HFFc6 (cell line): ENCODE measurements around the gene EML2. TPM values are rescaled to one million over a fixed set of nuclear protein-coding genes. Genes with fewer than 3 reads are reported as not detected.

Experiments
- DNase-seq: peaks from one replicate; pipeline ENCODE4 v3.0.0-alpha.2; 2018
- H3K27ac Mint-ChIP-seq: 2 replicates; pipeline ENCODE4 v1.8.0; 2020; ENCODE audit warnings: mild to moderate bottlenecking, mixed read lengths
- H3K27me3 Mint-ChIP-seq: 2 replicates; pipeline ENCODE4 v1.8.0; 2021; ENCODE audit warnings: mild to moderate bottlenecking, moderate library complexity, mixed read lengths; ENCODE audit not compliant: insufficient read depth
- H3K36me3 Mint-ChIP-seq: 2 replicates; pipeline ENCODE4 v1.8.0; 2021; ENCODE audit warnings: low read depth, mixed read lengths
- H3K4me1 Mint-ChIP-seq: 2 replicates; pipeline ENCODE4 v1.8.0; 2020; ENCODE audit warnings: low read depth, mixed read lengths
- H3K4me3 Mint-ChIP-seq: 2 replicates; pipeline ENCODE4 v1.8.0; 2020; ENCODE audit warnings: mild to moderate bottlenecking, moderate library complexity, mixed read lengths
- H3K9me3 Mint-ChIP-seq: 2 replicates; pipeline ENCODE4 v1.8.0; 2020; ENCODE audit warnings: mild to moderate bottlenecking, mixed read lengths
- total RNA-seq, 6 experiments: library from RNA; stranded (reverse); fragmentation: NEBNext Ultra II Directional; extraction: Animal tissue kit (Norgen Biotek cat#: 25700); gene quantifications; 2 replicates in 1 of 6; 3 replicates in 5 of 6; pipeline ENCODE4 v1.2.3, GENCODE V29; 2021
- TF ChIP-seq, protein P1 (sequence below): fragments of 200-600 bp; sonication (generic); IDR thresholded peaks from 2 replicates; pipeline ENCODE4 v1.5.0; 2021; ENCODE audit warnings: antibody characterized with exemption, mild to moderate bottlenecking

The EML2 gene
- total RNA-seq, 6 experiments from 2014 or later: 57.8 to 71.2 (median 64.7) TPM

GRCh38 chr19:45598267-45599001, 40.8 kb downstream of the EML2 start:
- no peaks in the 10 kb centered on the region for H3K9me3 Mint-ChIP-seq
- DNase-seq: no peak
- TF ChIP-seq, protein P1, sequence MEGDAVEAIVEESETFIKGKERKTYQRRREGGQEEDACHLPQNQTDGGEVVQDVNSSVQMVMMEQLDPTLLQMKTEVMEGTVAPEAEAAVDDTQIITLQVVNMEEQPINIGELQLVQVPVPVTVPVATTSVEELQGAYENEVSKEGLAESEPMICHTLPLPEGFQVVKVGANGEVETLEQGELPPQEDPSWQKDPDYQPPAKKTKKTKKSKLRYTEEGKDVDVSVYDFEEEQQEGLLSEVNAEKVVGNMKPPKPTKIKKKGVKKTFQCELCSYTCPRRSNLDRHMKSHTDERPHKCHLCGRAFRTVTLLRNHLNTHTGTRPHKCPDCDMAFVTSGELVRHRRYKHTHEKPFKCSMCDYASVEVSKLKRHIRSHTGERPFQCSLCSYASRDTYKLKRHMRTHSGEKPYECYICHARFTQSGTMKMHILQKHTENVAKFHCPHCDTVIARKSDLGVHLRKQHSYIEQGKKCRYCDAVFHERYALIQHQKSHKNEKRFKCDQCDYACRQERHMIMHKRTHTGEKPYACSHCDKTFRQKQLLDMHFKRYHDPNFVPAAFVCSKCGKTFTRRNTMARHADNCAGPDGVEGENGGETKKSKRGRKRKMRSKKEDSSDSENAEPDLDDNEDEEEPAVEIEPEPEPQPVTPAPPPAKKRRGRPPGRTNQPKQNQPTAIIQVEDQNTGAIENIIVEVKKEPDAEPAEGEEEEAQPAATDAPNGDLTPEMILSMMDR: no peak
- peak overlapping the region; percentile 81 for H3K27ac Mint-ChIP-seq
- peak overlapping the region; percentile 94 for H3K4me3 Mint-ChIP-seq
- H3K4me1 Mint-ChIP-seq: peaks cover 62% of the 10 kb centered on the region
- H3K36me3 Mint-ChIP-seq: no peaks in the 10 kb centered on the region; the same call in 1 of the 2 replicates
- peaks cover 10% of the 10 kb centered on the region for H3K27me3 Mint-ChIP-seq

- DNase-seq: no peak
- Mint-ChIP-seq H3K4me3 (peak overlapping the region; percentile 94), H3K4me1 (peaks cover 64% of the 10 kb centered on the region), H3K9me3 (no peaks in the 10 kb centered on the region), H3K27me3 (peaks cover 10% of the 10 kb centered on the region), H3K27ac (peak overlapping the region; percentile 81), H3K36me3 (no peaks in the 10 kb centered on the region; the same call in 1 of the 2 replicates)
- TF ChIP-seq, protein P1: no peak
Measured at GRCh38 chr19:45597425-45598111, 41.6 kb downstream of the EML2 start.

GRCh38 chr19:45595814-45596213, 43.4 kb downstream of the EML2 start:
- Mint-ChIP-seq H3K27me3 (peaks cover 3% of the 10 kb centered on the region), H3K27ac (peak overlapping the region; percentile 51; the same call in 1 of the 2 replicates), H3K36me3 (peaks cover 7% of the 10 kb centered on the region), H3K4me1 (peaks cover 62% of the 10 kb centered on the region), H3K4me3 (no peak overlapping the region), H3K9me3 (no peaks in the 10 kb centered on the region)
- TF ChIP-seq, protein P1: no peak
- peak; percentile 26 for DNase-seq

DNA sequence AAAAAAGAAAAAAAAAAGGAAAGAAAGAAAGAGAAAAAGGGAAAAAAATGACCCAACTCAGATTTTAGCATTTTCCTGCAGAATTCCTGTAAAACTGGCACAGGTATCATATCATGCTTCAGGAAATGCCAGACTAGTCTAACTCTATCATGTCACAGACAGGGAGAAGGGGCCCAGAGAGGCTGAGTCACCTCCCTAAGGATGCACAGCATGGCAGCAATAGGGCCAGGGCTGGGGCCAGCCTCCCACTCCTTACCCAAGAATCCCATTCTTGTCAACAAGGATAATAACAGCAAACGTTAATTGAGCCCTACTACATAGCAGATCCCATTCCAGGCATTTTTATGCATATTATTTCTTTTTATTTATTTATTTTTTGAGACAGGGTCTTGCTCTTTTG, 45.7 kb downstream of the EML2 start:
- peaks cover 7% of the 10 kb centered on the region for H3K36me3 Mint-ChIP-seq
- H3K27me3 Mint-ChIP-seq: no peaks in the 10 kb centered on the region; the same call in none of the 2 replicates
- peaks cover 41% of the 10 kb centered on the region for H3K4me1 Mint-ChIP-seq
- no peak overlapping the region for H3K27ac Mint-ChIP-seq
- no peaks in the 10 kb centered on the region for H3K9me3 Mint-ChIP-seq
- TF ChIP-seq, protein P1: no peak
- H3K4me3 Mint-ChIP-seq: no peak overlapping the region
- no peak for DNase-seq

- no peak overlapping the region for H3K4me3 Mint-ChIP-seq
- no peak for DNase-seq
- H3K36me3 Mint-ChIP-seq: peaks cover 7% of the 10 kb centered on the region
- H3K9me3 Mint-ChIP-seq: no peaks in the 10 kb centered on the region
- H3K4me1 Mint-ChIP-seq: peaks cover 29% of the 10 kb centered on the region
- peak overlapping the region; percentile 30; the same call in 1 of the 2 replicates for H3K27ac Mint-ChIP-seq
- no peaks in the 10 kb centered on the region; the same call in none of the 2 replicates for H3K27me3 Mint-ChIP-seq
- TF ChIP-seq, protein P1: no peak
Measured at GRCh38 chr19:45592366-45592765, 46.8 kb downstream of the EML2 start.
